22Rv1 (cell line): ENCODE results near the gene TTLL7.

Experiments used
- ZFX ChIP-seq: fragments of 450-650 bp; IDR thresholded peaks from 2 replicates; pipeline ENCODE4 v1.6.1; 2017; ENCODE audit warnings: antibody characterized with exemption, borderline replicate concordance
- TF ChIP-seq, protein P1 (sequence below): fragments of 450-650 bp; IDR thresholded peaks from 2 replicates; pipeline ENCODE4 v1.5.1; 2017; ENCODE audit warnings: mild to moderate bottlenecking

DNA sequence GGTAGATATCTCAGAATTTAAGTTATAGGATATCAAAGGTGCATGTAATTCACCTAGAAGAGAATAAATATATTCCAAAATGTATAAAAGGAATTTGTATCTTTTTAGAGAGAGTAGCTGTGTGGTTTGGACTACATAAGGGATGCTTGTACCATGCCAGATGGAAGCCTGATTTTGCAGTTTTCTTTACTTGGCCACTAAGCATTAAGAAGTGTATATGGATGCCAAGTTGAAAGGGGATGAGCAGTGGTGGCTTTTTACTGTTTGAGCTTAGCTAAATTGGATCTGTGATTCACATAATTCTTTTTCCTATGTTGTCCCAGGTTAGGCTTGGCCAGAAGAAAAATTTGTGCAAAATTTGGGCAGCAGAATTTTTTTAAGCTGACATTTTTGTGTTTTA lies 43.5 kb upstream of the TTLL7 start:
- TF ChIP-seq, protein P1, sequence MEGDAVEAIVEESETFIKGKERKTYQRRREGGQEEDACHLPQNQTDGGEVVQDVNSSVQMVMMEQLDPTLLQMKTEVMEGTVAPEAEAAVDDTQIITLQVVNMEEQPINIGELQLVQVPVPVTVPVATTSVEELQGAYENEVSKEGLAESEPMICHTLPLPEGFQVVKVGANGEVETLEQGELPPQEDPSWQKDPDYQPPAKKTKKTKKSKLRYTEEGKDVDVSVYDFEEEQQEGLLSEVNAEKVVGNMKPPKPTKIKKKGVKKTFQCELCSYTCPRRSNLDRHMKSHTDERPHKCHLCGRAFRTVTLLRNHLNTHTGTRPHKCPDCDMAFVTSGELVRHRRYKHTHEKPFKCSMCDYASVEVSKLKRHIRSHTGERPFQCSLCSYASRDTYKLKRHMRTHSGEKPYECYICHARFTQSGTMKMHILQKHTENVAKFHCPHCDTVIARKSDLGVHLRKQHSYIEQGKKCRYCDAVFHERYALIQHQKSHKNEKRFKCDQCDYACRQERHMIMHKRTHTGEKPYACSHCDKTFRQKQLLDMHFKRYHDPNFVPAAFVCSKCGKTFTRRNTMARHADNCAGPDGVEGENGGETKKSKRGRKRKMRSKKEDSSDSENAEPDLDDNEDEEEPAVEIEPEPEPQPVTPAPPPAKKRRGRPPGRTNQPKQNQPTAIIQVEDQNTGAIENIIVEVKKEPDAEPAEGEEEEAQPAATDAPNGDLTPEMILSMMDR, result no peak
- no peak for TF ChIP-seq ZFX
